ENCODE measurements around the gene CPXM2. TPM values are rescaled to one million over a fixed set of nuclear protein-coding genes. Genes with fewer than 3 reads are reported as not detected.

The CPXM2 gene
- total RNA-seq, 1 experiment from 2014 or later, result 0.12 TPM

DNA sequence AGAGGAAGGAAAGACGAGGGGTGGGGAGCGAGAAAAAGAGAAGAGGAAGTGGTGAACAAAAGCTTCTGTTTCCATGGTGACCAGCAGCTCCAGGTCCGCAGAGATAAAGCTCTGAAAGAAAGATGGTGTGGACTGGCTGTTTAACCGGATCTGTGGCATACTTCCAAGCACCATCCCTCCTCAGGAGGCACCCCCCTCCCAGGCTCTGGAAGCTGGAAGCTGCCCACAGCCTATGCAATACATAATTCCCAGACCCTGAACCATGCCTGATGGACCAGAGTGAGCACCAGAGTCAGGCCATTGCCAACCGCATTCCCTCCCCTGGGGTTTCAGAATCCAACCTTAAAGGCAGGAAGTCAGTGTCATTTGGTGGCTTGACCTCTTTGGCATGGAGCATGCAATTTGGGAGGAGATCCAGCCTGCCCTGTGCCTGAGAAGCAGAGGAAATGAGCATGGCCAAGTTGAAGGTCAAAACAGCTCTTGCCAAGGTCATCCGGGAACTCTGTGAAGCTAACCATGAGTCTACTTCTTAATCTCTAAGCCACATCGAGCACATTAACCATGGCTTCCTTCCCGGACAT lies 22.2 kb upstream of the CPXM2 start (continued):
- TF ChIP-seq, protein P1, sequence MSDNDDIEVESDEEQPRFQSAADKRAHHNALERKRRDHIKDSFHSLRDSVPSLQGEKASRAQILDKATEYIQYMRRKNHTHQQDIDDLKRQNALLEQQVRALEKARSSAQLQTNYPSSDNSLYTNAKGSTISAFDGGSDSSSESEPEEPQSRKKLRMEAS (IDR thresholded peaks at IDR 0.05), result no peak
- TF ChIP-seq TCF7L2 (IDR thresholded peaks at IDR 0.05; ENCODE audit: borderline replicate concordance, extremely low read depth, insufficient read depth, insufficient read length) (no peak), EZH2phosphoT487 (IDR thresholded peaks at IDR 0.05; ENCODE audit: borderline replicate concordance) (no peak)

DNA sequence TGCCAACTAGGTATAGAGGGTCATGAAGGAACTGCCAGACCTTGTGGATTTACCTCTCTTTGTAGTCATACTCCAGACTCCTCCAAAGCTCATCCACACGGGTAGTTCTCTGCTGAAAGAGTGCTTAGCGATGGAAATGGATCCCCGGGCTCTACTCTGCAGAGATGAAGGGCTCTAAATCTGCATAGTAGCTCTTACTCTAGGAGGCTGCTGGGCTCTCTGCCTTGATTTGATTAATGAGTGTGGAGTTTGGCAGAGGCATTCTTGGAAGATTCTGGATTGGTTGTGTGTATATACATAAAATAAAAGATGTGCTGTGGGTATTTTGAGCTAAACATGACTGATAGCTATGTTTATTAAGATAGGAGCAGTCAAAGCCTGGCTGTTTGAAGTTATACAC lies 21.3 kb upstream of the CPXM2 start:
- no peak overlapping the region for H3K4me3 ChIP-seq (replicated peaks in 1 of 2; ENCODE audit: low read depth in 1 of 2, low read length in 2 of 2)
- no peaks in the 10 kb centered on the region for H3K36me3 ChIP-seq (ENCODE audit: control insufficient read depth in 1 of 2, insufficient read depth in 2 of 2, low read length in 2 of 2)
- no peak overlapping the region for H3K27ac ChIP-seq (ENCODE audit: low read depth, low read length)
- ChIA-PET CTCF (interaction anchor here (1.5 kb wide), 1 partner anchor 16 kb away, joined by 4 read pairs; no protein-coding TSS in a partner anchor), POLR2A (no interaction called here), RAD21 (ENCODE audit: low non-redundant PET in 1 of 2, low total read pairs in 2 of 2, uncharacterized antibody in 2 of 2, unreplicated experiment in 2 of 2) (no interaction called here)
- H3K4me2 ChIP-seq (ENCODE audit: low read length), result no peak overlapping the region
- peaks cover 3 to 4% of the 10 kb centered on the region in 2 experiments; a peak in 2 of 4 replicates for H3K4me1 ChIP-seq (ENCODE audit: control insufficient read depth in 1 of 2, insufficient read depth in 2 of 2, low read length in 2 of 2)
- no peaks in the 10 kb centered on the region for H3K9me2 ChIP-seq (ENCODE audit: insufficient read depth)
- TF ChIP-seq EGR1 (IDR thresholded peaks at IDR 0.05; ENCODE audit: low read depth), result no peak
- TF ChIP-seq JUND (IDR thresholded peaks at IDR 0.05), result no peak
- TF ChIP-seq, protein P2, sequence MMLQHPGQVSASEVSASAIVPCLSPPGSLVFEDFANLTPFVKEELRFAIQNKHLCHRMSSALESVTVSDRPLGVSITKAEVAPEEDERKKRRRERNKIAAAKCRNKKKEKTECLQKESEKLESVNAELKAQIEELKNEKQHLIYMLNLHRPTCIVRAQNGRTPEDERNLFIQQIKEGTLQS (IDR thresholded peaks at IDR 0.05), result no peak
- TF ChIP-seq, protein P3, sequence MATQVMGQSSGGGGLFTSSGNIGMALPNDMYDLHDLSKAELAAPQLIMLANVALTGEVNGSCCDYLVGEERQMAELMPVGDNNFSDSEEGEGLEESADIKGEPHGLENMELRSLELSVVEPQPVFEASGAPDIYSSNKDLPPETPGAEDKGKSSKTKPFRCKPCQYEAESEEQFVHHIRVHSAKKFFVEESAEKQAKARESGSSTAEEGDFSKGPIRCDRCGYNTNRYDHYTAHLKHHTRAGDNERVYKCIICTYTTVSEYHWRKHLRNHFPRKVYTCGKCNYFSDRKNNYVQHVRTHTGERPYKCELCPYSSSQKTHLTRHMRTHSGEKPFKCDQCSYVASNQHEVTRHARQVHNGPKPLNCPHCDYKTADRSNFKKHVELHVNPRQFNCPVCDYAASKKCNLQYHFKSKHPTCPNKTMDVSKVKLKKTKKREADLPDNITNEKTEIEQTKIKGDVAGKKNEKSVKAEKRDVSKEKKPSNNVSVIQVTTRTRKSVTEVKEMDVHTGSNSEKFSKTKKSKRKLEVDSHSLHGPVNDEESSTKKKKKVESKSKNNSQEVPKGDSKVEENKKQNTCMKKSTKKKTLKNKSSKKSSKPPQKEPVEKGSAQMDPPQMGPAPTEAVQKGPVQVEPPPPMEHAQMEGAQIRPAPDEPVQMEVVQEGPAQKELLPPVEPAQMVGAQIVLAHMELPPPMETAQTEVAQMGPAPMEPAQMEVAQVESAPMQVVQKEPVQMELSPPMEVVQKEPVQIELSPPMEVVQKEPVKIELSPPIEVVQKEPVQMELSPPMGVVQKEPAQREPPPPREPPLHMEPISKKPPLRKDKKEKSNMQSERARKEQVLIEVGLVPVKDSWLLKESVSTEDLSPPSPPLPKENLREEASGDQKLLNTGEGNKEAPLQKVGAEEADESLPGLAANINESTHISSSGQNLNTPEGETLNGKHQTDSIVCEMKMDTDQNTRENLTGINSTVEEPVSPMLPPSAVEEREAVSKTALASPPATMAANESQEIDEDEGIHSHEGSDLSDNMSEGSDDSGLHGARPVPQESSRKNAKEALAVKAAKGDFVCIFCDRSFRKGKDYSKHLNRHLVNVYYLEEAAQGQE (IDR thresholded peaks at IDR 0.05; ENCODE audit: low read depth), result no peak
- no peak for TF ChIP-seq YY1 (IDR thresholded peaks at IDR 0.05; ENCODE audit: extremely low read depth, insufficient replicate concordance, low read depth, low read length)
- no peak for TF ChIP-seq CEBPB (IDR thresholded peaks at IDR 0.05; ENCODE audit: low read depth)
- TF ChIP-seq POLR2A (IDR thresholded peaks at IDR 0.05; ENCODE audit: borderline replicate concordance, extremely low read depth, insufficient read depth, insufficient read length), result no peak
- TF ChIP-seq ELF1 (IDR thresholded peaks at IDR 0.05; ENCODE audit: borderline replicate concordance, low read depth), result no peak
- no peak for TF ChIP-seq TCF7L2 (IDR thresholded peaks at IDR 0.05; ENCODE audit: borderline replicate concordance, extremely low read depth, insufficient read depth, insufficient read length)
- TF ChIP-seq POLR2AphosphoS5 (IDR thresholded peaks at IDR 0.05; ENCODE audit: low read depth, low read length), result no peak
- TF ChIP-seq EZH2 (IDR thresholded peaks at IDR 0.05), result no peak
- no peak overlapping the region for H3K9ac ChIP-seq (ENCODE audit: low read length)
- DNase-seq (ENCODE audit: low read depth, low spot score) (no peak), ATAC-seq (no peak)
- H4K20me1 ChIP-seq (ENCODE audit: insufficient read depth), result no peaks in the 10 kb centered on the region
- no peaks in the 10 kb centered on the region for H3K9me3 ChIP-seq (ENCODE audit: control insufficient read depth in 1 of 2, insufficient read depth in 1 of 2, low read depth in 1 of 2, low read length in 2 of 2)
- intact Hi-C loops (cut with micrococcal nuclease), result no loop called here
- H3K79me2 ChIP-seq (ENCODE audit: insufficient read depth, low read length), result no peaks in the 10 kb centered on the region
- H2AFZ ChIP-seq (ENCODE audit: low read depth, low read length, poor library complexity, severe bottlenecking), result no peak overlapping the region
- no TSS peak for BruUV-seq (replicated peaks)
- peaks cover 89% of the 10 kb centered on the region for H3K27me3 ChIP-seq (ENCODE audit: insufficient read depth, low read length)

Data from HCT116 (cell line).